CD4-positive, alpha-beta T cell treated with Interleukin-15 for 1 hour (primary cell): ENCODE measurements around the gene NCK2.

ENCODE experiments used
- DNase-seq: peaks from one replicate; pipeline ENCODE4 v3.0.0-alpha.2; 2020

Gene NCK2

GRCh38 chr2:105744909-105745853, at the start of gene NCK2:
NCK2 (plus strand) TSS chr2:105744912; CDS start chr2:105855064, 110,152 bp downstream.
- DNase-seq, result no peak

- no peak for DNase-seq
Observed at GRCh38 chr2:105697781-105698449, 46.8 kb upstream of the NCK2 start.

- no peak for DNase-seq
Observed at GRCh38 chr2:105698820-105699219, 45.9 kb upstream of the NCK2 start.

GRCh38 chr2:105701042-105701441, 43.7 kb upstream of the NCK2 start:
- no peak for DNase-seq

- no peak for DNase-seq
Observed at GRCh38 chr2:105708697-105709096, 36.0 kb upstream of the NCK2 start.

- DNase-seq, result no peak
Observed at GRCh38 chr2:105711394-105711793, 33.3 kb upstream of the NCK2 start.

- no peak for DNase-seq
Observed at GRCh38 chr2:105712166-105712915, 32.4 kb upstream of the NCK2 start.

- no peak for DNase-seq
Observed at GRCh38 chr2:105712981-105713596, 31.6 kb upstream of the NCK2 start.

GRCh38 chr2:105714141-105714540, 30.6 kb upstream of the NCK2 start:
- DNase-seq, result no peak

GRCh38 chr2:105718846-105719481, 25.7 kb upstream of the NCK2 start:
- DNase-seq, result no peak

- DNase-seq, result no peak
Observed at GRCh38 chr2:105721991-105722511, 22.7 kb upstream of the NCK2 start.

GRCh38 chr2:105722726-105723297, 21.9 kb upstream of the NCK2 start:
- DNase-seq, result no peak

GRCh38 chr2:105723431-105723830, 21.3 kb upstream of the NCK2 start:
- no peak for DNase-seq

GRCh38 chr2:105725388-105725787, 19.3 kb upstream of the NCK2 start:
- no peak for DNase-seq

- no peak for DNase-seq
Observed at GRCh38 chr2:105730170-105730569, 14.5 kb upstream of the NCK2 start.

GRCh38 chr2:105731511-105731910, 13.2 kb upstream of the NCK2 start:
- no peak for DNase-seq

- no peak for DNase-seq
Observed at GRCh38 chr2:105732101-105732500, 12.6 kb upstream of the NCK2 start.

- no peak for DNase-seq
Observed at GRCh38 chr2:105732955-105733607, 11.6 kb upstream of the NCK2 start.

- DNase-seq, result no peak
Observed at GRCh38 chr2:105733875-105734274, 10.8 kb upstream of the NCK2 start.

- DNase-seq, result no peak
Observed at GRCh38 chr2:105734762-105735538, 9.8 kb upstream of the NCK2 start.
